NK-92 treated with Interleukin-12 subunit alpha and Interleukin-12 subunit beta, amount 100 ng/mL, for 24 hours (cell line): Measurements from ENCODE around the gene SLC6A12.
"Not testable (repeated sequence)": the region's sequence is repeated elsewhere in the genome, so short reads cannot be mapped to it uniquely, and the experiment has no call there.

Experiments used
- DNase-seq: peaks from one replicate; lab custom pipeline; 2025; lab: John Stamatoyannopoulos, UW

The SLC6A12 gene

DNA sequence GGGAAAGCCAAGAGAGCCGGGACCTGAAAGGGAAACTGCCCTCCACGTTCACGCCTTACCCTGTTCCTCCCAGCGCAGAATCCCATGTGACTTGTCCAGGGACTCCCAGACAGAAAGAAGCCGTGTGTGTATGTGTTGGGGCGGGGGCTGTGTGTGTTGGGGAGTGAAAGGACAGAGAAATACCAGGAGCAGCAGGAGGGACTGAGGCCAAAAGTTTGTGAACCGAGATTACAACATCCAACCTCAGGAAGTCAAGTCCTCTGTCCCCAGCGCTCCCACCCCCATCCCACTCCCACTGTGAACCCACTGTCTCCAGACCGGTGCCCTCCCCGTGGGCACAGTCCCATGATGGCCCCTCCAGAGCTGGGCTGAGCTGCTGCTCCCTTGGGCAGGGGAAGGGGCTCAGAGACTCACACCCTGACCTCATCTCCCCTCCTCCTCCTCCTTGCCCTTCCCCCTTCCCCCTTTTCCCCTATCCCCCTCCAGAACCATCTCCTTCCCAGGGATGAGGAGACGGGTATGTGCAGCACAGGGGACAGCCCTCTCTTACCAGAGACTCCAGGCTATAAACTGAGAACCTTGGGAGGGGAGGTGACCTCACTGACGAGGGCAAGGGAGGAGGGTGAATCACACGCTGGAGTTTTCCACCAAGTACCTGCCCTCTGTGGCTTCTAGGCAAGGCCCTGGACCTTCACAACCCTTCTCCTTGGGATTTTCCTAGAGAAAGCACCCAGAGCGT lies at the start of gene SLC6A12:
Gene SLC6A12, minus strand, starts transcription at position 155 of the 739 bp plus-strand sequence. CDS start 4,171 bp downstream, outside the sequence.
- DNase-seq: no peak

DNA sequence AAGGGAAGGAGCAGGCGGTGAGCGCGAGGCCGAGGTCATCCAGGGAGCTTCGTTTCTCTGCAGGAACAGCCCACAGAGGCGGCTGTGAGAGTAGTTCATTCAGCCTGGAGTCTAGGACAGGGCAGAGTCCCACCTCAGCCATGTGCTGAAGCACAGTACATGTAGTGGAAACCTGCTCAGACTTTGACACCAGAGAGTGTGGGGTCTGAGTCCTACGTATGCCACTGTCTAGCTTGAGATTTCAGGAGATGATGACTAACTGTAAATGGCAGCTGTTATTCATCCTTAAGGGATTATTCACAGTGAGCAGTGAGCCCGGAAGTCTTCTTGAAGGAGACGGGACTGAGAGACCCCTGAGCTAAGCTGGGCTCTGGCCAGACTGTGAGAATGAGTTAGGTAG lies 49.6 kb upstream of the SLC6A12 start:
- DNase-seq: no peak

DNA sequence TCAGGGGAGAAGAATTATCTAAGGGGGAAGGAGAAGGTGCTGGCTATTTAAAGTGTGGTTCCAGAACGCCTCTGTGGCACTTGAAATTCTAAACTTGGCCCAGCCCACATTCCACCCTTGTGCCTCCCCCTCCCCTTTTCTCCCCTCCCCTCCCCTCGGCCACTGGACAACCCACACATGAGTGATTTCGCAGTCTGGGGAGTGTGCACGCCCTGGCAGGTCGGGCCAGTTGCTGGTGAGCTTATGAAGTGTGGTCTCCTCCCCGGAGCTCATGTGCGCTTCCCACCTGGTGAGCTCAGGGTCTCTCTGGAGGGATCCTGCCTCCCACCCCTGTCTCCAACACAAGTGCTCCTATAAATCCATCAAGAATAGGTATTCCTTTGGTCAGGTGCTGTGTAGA lies 48.9 kb upstream of the SLC6A12 start, which contains the start of gene SLC6A13:
Gene SLC6A13, minus strand, starts transcription at position 20 of the 400 bp plus-strand sequence. CDS start 2,784 bp downstream, outside the sequence.
- no peak for DNase-seq

DNA sequence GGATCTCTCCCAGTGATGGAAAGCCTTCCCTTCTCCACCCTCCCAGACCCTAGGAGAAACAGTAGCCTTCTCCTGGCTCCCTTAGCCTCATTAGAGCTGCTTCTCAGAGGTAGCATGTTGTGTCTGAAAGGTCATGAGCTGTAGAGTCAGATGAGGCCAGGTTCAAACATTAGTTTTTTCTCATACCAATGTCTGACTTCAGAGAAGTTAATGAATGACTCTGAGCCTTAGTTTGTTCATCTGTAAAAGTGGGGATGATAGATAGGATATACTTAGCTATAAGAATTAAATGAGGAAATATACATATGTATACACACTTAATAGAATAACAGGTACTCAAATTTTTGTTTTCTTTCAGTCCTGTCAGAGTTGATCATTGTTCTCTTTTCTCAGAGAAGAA lies 48.2 kb upstream of the SLC6A12 start:
- no peak for DNase-seq

DNA sequence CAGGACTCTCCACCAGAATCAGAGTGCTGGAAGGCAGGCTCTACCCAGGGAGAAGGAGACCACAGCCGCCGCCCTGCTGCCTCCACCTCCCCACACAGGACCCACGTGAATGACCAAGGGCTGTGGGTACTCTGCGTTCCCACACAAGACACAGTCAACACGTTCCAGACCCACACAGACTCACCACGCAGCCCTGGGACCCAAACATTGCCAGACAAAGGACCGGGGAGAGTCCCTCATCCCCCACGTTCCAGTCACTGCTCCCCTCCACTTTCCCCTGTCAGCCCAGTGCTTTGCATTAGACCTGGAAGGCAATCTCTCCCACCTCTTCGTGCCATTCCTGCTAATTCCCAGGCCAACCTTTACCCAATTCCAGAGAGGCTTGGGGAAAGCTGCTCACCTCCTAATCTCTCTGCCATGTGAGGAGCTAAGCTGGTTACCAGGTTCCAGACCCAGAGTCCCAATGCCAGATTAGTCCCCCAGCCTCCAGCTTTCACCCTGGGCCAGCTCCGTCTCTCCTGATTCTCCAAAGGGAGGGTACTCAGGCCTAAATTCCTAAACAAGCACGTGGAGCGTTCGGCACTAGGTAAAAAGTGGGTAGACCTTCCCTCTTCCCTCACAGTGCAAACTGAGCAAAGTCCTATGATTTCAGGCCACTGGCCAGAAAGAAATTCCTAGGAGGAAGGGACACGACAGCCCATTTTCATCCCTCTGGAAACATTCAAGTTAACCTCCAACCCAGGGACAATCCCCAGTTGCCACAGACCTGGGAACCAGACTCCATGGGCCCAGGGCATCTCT lies 43.8 kb upstream of the SLC6A12 start:
- DNase-seq: no peak

DNA sequence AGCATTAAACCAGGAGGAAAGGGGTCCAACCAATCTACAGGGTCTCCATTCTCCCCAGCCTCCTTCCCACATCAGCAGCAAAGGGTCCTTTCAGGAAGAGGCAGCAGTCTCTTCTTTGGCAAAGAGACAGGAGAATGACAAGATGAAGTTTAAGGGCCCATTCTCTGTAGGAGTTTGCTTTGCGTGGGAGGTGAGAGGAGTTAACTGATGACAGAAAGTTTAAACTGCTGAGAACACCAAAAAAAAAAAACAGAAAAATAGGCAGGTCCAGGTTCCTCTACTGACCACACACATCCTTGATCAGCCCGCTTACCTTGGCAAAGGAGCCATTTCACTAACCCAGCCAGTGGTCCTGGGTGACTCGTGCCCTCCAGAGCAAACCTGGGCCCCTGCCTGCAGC lies 43.0 kb upstream of the SLC6A12 start:
- DNase-seq: no peak

DNA sequence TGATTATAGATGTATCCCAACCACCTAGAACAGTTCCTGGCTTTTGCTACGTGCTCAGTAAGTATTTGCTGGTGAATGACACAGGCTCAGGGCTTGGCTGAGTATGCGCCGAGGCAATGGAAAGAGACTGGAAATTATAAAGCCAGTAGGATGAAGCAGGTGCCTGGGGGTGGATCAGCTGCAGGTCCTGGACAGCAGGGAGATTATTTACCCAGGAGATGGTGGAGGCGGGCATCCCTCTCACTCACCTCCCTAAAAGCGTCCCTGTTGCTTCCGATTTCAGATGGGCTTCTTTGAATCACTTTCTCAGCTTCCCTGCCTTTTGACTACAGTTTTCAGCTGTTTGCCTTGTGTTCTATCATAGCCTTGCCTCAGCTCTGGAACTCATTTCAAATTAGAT lies 42.3 kb upstream of the SLC6A12 start:
- DNase-seq: no peak

DNA sequence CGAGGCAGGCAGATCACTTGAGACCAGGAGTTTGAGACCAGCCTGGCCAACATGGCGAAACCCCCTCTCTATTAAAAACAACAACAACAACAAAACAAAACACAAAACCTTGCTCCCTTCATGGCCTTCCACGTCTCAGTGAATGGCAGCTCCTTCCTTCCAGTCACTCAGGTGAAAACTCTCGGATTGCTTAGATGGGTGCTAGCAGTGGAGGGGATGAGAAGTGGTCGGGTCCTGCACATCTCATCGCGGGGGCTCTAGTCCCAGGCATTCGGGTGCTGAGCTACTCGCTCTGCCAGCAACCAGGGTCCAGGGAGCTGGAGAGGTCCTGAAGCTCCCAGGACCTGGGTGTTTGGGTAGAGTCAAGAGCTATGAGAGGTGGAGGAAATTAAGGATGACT lies 41.0 kb upstream of the SLC6A12 start:
- DNase-seq: no peak

DNA sequence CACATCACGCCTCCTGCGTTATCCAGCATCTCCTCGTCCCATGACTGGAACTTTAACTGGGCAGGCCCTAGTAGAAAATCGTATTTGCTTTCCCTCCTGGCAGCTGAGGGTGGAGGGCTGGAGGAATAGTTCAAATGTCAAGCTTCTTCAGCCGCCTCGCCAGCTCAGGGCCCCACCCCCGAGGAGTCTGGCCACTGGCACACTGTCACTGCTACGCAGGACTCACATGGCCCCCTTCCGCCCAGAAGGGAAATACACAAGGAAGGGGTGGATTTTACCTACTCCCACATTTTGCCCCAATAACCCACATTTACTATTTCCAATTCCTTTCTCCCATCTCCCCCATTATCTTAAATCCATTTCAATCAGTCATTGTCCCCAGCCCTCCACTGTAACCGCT lies 40.1 kb upstream of the SLC6A12 start:
- no peak for DNase-seq

DNA sequence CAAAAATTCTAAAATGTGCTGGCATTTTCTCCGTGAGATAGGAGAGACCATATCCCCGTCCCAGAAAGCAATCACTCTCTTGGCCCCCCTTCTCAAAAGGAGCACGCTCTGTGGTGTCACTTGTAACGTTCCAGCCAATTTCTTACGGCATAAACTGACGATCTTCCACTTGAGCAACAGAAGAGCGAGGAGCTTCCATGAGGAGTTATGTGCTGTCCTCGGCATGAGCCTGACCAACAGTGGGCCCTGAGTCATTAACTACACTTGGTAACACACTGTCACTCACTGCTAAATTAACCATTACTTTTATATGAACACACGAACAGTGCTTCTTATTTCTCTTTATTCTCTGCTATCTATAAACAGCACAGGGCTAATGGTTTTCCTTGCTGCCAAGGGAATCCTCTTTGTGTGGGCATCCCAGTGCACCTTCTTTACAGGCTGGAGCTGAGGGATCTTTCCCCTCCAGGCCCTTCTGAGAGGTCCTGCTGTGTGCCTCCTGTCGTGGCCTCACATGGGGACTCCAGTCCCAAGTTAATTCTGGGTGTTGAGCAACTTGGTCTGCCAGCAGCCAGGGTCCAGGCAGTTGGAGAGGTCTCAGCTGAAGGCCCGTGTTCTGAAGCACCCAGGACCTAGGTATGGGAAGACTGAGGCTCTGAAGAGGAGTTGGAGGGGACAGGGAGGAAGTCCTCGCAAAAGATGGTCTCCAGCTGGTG lies 39.3 kb upstream of the SLC6A12 start:
- DNase-seq: no peak

DNA sequence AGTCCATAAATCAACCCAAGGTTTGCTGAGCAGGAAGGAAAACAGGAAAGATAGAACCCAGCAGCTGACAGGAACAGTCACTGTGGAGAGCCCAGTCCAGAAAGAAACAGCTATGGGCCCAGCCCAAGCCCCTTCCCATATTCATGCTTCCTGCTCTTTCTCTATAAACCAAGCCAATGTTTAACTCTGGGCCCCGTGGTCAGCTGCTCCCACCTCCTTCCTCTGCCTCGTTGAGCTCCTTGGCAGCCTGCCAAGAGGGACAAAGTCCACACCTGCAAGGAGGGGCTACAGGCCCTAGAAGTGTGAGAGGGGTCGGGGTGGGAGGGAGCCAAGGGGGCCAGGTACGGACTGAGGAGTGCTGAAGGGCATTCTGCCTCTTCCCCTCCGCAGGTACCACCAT lies 38.7 kb upstream of the SLC6A12 start:
- no peak for DNase-seq

DNA sequence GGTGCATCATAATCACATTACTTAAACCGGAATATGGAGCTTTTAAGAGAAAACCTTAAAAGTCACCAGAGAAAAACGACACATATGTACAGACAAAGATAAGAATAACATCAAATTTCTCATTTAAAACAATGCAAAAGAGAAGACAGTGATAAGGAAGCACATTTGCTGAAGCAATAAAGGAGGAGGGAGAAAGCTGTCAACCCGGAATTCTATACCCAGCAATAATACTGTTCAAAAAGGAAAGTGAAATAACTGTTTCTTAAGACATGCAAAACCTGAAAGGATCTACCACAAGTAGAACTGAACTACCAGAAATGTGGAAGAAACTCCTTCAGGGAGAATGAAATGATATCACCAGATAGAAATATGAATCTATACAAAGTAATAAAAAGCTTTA lies 33.3 kb upstream of the SLC6A12 start:
- no peak for DNase-seq

DNA sequence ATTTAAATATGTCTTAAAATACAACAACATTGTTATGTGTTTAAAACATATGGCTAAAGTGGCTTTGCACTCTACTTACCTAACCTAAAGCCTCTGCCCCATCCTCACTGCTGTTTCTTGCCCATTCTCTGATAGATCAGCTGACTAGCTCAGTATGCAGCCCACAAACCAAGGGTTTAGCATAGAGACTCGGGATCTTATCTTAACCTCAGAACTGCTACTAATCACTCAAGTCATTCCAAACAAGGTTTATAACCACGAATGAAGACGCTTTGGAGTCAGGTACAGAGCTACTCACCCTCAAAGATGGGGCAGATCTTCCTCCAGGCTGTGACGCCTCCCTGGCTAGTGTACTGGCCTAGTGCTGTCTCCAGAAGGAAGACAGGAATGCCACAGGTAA lies 29.4 kb upstream of the SLC6A12 start:
- DNase-seq: no peak

DNA sequence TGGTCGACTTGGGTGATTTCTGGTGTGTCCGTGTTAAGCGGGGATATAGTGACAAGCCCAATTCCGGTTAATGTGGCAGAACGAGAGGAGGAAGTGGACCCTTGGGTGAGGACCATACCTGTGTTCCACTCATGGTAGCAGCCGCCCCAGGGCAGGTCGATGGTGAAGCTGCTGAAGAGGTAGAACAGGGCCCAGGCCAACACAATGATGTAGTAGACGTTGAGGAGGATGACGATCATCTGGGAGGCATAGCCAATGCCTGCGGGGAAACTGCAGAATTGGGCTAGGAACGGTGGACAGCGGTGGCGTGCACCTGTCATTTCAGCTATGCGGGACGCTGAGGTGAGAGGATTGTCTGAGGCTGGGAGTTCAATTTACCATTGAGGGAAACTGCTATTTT lies 28.5 kb upstream of the SLC6A12 start:
- no peak for DNase-seq

DNA sequence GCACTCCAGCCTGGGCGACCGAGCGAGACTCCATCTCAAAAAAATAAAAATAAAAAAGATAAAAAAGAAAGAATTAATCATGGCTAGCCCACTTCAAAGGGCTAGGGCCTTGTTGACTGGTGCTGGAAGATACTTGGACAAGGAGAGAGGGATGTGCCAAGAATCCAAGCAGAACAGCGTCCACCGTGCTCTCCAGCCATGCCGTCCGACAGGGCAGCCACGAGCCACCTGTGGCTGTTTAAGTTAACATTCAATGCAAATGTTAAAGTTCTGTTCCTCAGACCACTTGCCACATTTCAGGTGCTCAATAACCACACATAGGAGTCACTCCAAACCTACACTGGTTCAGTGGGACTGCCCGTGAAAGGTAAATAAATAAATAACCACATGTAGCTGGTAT lies 27.3 kb upstream of the SLC6A12 start:
- DNase-seq: no peak

DNA sequence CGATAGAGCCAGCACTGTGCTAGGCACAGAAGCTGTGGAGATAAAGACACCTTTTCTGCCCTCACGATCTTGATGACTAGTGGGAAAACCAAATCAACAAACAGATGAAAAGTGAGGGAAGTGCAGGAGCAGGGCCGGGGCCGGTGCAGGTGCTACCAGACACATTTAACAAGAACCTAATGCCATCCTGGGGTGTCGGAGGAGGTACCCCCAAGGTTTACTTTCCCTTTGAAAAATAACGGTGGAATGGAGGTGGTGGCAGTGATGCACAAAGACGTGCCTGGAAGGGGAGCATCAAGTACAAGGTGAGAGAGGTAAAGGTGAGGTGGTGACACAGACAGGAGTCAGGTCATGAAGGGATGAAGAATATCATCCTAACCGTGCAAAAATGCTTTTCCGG lies 26.6 kb upstream of the SLC6A12 start:
- DNase-seq: no peak

DNA sequence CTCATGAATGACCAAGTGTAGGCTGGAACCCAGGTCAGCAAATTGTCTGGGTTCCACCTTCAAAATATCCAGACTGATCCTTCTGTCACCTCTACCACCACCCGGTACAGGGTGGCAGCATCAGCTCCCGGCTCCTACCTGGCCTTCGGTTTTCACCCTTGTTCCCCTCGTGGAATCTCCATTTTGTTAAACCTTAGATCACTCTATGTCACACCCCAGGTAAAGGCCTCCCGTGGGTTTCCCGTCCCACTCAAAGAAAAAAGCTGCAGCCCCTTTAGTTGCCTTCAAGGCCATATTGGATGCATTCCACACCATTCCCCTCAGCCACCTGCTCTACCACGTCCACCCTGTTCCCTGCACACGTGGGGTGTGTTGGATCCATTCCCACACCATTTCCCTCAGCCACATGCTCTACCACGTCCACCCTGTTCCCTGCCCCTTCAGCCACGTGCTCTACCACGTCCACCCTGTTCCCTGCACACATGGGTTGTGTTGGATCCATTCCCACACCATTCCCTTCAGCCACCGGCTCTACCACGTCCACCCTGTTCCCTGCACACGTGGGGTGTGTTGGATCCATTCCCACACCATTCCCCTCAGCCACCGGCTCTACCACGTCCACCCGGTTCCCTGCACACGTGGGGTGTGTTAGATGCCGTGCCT lies 24.9 kb upstream of the SLC6A12 start:
- no peak for DNase-seq

DNA sequence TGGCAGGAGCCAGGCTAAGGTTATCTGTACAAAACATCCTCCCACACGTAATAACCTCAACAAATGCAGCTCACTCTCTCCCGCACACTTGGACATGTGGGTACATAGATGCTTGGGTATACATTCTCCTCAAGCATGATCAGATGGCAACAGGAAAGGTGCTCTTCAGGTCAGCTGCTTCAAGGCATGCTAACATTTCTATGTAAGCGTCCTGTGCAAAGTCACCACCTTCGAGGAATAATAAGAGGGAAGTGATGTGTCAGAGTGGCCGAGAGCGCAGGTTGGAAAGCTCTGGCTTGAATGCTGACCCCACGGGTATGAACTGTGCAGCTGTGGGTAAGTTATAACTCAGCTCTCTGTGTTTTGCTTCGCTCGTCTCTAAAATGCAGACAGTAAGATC lies 24.2 kb upstream of the SLC6A12 start:
- no peak for DNase-seq

DNA sequence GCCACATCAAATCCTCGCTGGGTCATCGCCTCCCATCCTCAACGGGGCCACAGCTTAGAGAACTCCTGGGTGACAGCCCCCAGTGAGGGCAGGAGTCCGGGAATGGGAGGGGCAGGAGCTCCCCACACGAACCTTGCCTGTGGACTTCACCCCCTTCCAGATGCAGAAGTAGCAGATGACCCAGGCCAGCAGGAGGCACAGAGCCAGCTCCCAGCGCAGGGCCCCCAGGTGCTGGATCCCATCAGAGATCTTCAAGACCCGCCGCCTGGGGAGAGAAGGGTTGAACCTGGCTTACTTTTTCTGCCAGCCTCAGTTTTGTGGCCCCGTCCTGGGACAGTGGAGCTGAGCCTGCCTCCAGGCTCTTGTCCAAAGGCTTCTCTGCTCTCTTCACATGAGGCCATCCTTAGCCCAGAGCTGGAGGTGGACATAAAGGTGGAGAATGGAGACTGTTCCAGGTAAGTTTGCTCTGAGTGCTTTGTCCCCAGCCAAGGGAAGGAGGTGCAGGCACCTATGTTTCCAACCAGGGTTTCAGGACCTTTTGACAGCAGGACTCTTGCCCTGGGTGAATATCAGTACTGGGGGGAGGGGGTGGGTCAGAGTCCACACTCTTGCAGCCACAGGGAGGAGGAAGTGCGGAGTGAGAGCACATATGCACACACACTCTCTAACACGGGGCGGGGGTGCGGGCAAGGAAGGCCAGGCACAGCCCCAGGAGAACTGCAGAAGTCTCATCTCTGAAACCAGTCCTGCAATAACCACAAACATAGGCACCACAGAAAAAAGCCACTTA lies 23.3 kb upstream of the SLC6A12 start:
- no peak for DNase-seq

DNA sequence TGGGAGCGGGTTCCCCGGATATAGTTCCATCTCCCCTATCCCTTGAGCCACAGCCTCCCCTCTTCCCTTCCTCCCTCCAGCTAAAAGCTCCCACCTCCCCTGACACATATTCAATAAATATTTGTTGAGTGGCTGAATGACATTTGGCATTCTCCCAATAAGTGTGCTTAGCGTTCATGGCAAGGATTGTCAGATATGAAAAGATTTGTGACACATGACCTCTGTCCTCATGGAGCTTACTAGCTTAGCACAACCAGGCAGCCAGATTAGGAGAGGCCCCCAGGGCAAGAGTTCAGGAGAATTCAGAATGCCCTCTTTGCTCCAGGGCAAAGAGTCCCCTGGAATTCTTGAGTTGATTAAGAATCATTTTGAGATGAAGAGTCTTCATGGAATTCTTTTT lies 22.5 kb upstream of the SLC6A12 start:
- DNase-seq: no peak

DNA sequence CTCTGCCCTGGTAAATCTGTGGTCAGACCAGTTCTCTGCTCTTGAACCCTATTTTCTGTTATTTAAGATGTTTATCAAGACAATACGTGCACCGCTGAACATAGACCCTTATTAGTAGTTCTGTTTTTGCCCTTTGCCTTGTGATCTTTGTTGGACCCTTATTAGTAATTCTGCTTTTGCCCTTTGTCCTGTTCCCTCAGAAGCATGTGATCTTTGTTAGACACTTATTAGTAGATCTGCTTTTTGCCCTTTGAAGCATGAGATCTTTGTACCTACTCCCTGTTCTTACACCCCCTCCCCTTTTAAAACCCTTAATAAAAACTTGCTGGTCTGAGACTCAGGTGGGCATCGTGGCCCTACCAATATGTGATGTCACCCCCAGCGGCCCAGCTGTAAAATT lies 22.0 kb upstream of the SLC6A12 start:
- not testable (repeated sequence) for DNase-seq
